22Rv1 (cell line): ENCODE measurements around the gene PPIL6.
A peak's percentile ranks its signal among the peaks of the same experiment; 100 is the strongest.

Experiments used
- H3K27ac ChIP-seq: fragments of 450-650 bp; 2 replicates; pipeline ENCODE4 v1.5.1; 2017
- CTCF ChIP-seq: fragments of 450-650 bp; IDR thresholded peaks from 2 replicates; pipeline ENCODE4 v1.5.1; 2017; ENCODE audit warnings: mild to moderate bottlenecking
- ZFX ChIP-seq: fragments of 450-650 bp; IDR thresholded peaks from 2 replicates; pipeline ENCODE4 v1.6.1; 2017; ENCODE audit warnings: antibody characterized with exemption, borderline replicate concordance

PPIL6 gene

GRCh38 chr6:109389650-109390274 is 50.7 kb downstream of the PPIL6 start:
- TF ChIP-seq ZFX, result no peak
- TF ChIP-seq CTCF, result no peak
- H3K27ac ChIP-seq, result no peak overlapping the region

- H3K27ac ChIP-seq, result no peak overlapping the region
- no peak for TF ChIP-seq CTCF
- TF ChIP-seq ZFX, result no peak
Observed at GRCh38 chr6:109388265-109388664, 52.2 kb downstream of the PPIL6 start.

GRCh38 chr6:109383438-109383940 is 56.9 kb downstream of the PPIL6 start:
- peak overlapping the region; percentile 99 for H3K27ac ChIP-seq
- no peak for TF ChIP-seq ZFX
- TF ChIP-seq CTCF, result peak; percentile 59

GRCh38 chr6:109382576-109383437 is 57.6 kb downstream of the PPIL6 start:
- no peak for TF ChIP-seq ZFX
- peak; percentile 84 for TF ChIP-seq CTCF
- H3K27ac ChIP-seq, result peak overlapping the region; percentile 99

GRCh38 chr6:109381747-109382575 is 58.5 kb downstream of the PPIL6 start, which contains the start of gene CD164:
CD164 (minus strand) TSS chr6:109382467; CDS start chr6:109382378, 89 bp downstream.
- peak within 1 kb of the TSS; percentile 99 for H3K27ac ChIP-seq
- TF ChIP-seq CTCF, result no peak

- peak overlapping the region; percentile 99 for H3K27ac ChIP-seq
- TF ChIP-seq ZFX (no peak), CTCF (no peak)
Observed at GRCh38 chr6:109381061-109381746, 59.2 kb downstream of the PPIL6 start.
